Astrocyte (in vitro differentiated cells and primary cell): Measurements from ENCODE around the gene GMEB2. TPM values are rescaled to one million over a fixed set of nuclear protein-coding genes. Genes with fewer than 3 reads are reported as not detected.
"Not testable (repeated sequence)": the region's sequence is repeated elsewhere in the genome, so short reads cannot be mapped to it uniquely, and the experiment has no call there.

Experiments
- DNase-seq: peaks from one replicate; pipeline ENCODE4 v3.0.0-alpha.2; 2010; ENCODE audit warnings: low read depth
- FAIRE-seq: peaks from 2 replicates; lab custom pipeline; 2011; peaks lifted over from hg19 to GRCh38; lab: Jason Lieb, UNC
- H2AFZ ChIP-seq: 2 replicates; pipeline ENCODE4 v1.6.0; 2012; ENCODE audit warnings: low read depth, low read length, inconsistent platforms
- H3K27ac ChIP-seq: 2 replicates; pipeline ENCODE4 v1.5.1; 2011; ENCODE audit warnings: low read depth, low read length, inconsistent platforms
- H3K27me3 ChIP-seq: 2 replicates; pipeline ENCODE4 v1.6.0; 2011; ENCODE audit warnings: low read length, inconsistent platforms; ENCODE audit not compliant: insufficient read depth
- H3K36me3 ChIP-seq: 2 replicates; pipeline ENCODE4 v1.5.1; 2011; ENCODE audit warnings: low read length, inconsistent platforms; ENCODE audit not compliant: insufficient read depth
- H3K4me1 ChIP-seq: 2 replicates; pipeline ENCODE4 v1.5.1; 2011; ENCODE audit warnings: low read length, inconsistent platforms; ENCODE audit not compliant: insufficient read depth
- H3K4me2 ChIP-seq: 2 replicates; pipeline ENCODE4 v1.6.0; 2012; ENCODE audit warnings: low read length, inconsistent platforms
- H3K4me3 ChIP-seq: 2 replicates; pipeline ENCODE4 v1.5.1; 2011; ENCODE audit warnings: low read depth, mild to moderate bottlenecking, low read length, inconsistent platforms; ENCODE audit not compliant: insufficient read depth
- H3K79me2 ChIP-seq: 2 replicates; pipeline ENCODE4 v1.6.0; 2012; ENCODE audit warnings: mild to moderate bottlenecking, low read length, inconsistent platforms; ENCODE audit not compliant: insufficient read depth
- H3K9ac ChIP-seq: 2 replicates; pipeline ENCODE4 v1.6.0; 2012; ENCODE audit warnings: mild to moderate bottlenecking, low read length, inconsistent platforms
- H3K9me3 ChIP-seq: 2 replicates; pipeline ENCODE4 v1.5.1; 2012; ENCODE audit warnings: low read depth, mild to moderate bottlenecking, low read length, inconsistent platforms; ENCODE audit not compliant: insufficient read depth
- H4K20me1 ChIP-seq: 2 replicates; pipeline ENCODE4 v1.6.0; 2012; ENCODE audit warnings: low read length, inconsistent platforms; ENCODE audit not compliant: insufficient read depth
- H3K27ac Mint-ChIP-seq: one replicate; pipeline ENCODE4 v1.8.0; 2021; ENCODE audit warnings: mild to moderate bottlenecking, mixed read lengths; ENCODE audit not compliant: unreplicated experiment
- H3K27me3 Mint-ChIP-seq: one replicate; pipeline ENCODE4 v1.8.0; 2021; ENCODE audit warnings: low read depth, mixed read lengths; ENCODE audit not compliant: unreplicated experiment
- H3K36me3 Mint-ChIP-seq: one replicate; pipeline ENCODE4 v1.8.0; 2021; ENCODE audit warnings: low read depth, mixed read lengths; ENCODE audit not compliant: unreplicated experiment
- H3K4me1 Mint-ChIP-seq: one replicate; pipeline ENCODE4 v1.8.0; 2021; ENCODE audit warnings: low read depth, mixed read lengths; ENCODE audit not compliant: unreplicated experiment
- H3K4me3 Mint-ChIP-seq: one replicate; pipeline ENCODE4 v1.8.0; 2021; ENCODE audit warnings: mild to moderate bottlenecking, moderate library complexity, mixed read lengths; ENCODE audit not compliant: unreplicated experiment
- H3K9me3 Mint-ChIP-seq: one replicate; pipeline ENCODE4 v1.8.0; 2021; ENCODE audit warnings: mild to moderate bottlenecking, mixed read lengths; ENCODE audit not compliant: unreplicated experiment
- EZH2 ChIP-seq: IDR thresholded peaks from 2 replicates; pipeline ENCODE4 v1.6.1; 2012; ENCODE audit warnings: mild to moderate bottlenecking, low read length, inconsistent platforms; ENCODE audit not compliant: insufficient read depth
- total RNA-seq: library from RNA; stranded (reverse); gene quantifications from 2 replicates; pipeline ENCODE4 v1.2.1, GENCODE V29; 2021
- TF ChIP-seq, protein P1 (sequence below): IDR thresholded peaks from 2 replicates; pipeline ENCODE4 v1.5.1; 2011; ENCODE audit warnings: low read depth, mild to moderate bottlenecking, inconsistent platforms, low read length, moderate library complexity; ENCODE audit not compliant: insufficient read depth

The GMEB2 gene
- total RNA-seq, 1 donor from 2014 or later: 11.7 TPM

DNA sequence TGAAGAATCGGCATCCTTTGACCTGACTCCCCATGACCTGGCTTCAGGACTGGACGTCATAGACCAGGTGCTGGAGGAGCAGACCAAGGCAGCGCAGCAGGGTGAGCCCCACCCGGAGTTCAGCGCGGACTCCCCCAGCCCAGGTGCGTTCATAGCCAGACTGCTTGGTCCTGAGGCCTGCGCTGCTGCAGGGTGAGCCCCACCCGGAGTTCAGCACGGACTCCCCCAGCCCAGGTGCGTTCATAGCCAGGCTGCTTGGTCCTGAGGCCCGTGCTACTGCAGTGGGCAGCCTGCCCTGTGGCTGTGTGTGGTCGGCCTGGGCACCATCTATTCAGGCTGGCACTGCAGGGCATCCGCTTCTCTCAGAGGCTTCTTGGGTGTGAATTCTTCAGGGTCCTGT is 47.0 kb upstream of the GMEB2 start:
- DNase-seq: no peak
- H4K20me1 ChIP-seq: no peaks in the 10 kb centered on the region

GRCh38 chr20:63672666-63673065 is 45.8 kb upstream of the GMEB2 start:
- FAIRE-seq (no peak), DNase-seq (no peak)
- Mint-ChIP-seq H3K4me1 (no peaks in the 10 kb centered on the region), H3K27ac (no peak overlapping the region), H3K27me3 (no peaks in the 10 kb centered on the region), H3K9me3 (no peaks in the 10 kb centered on the region), H3K4me3 (peak overlapping the region; percentile 40), H3K36me3 (peaks cover 18% of the 10 kb centered on the region)
- Histone ChIP-seq H3K4me1 (no peaks in the 10 kb centered on the region), H3K9ac (no peak overlapping the region), H2AFZ (no peak overlapping the region), H3K36me3 (peaks cover 13% of the 10 kb centered on the region), H3K4me3 (no peak overlapping the region), H3K9me3 (no peaks in the 10 kb centered on the region), H4K20me1 (no peaks in the 10 kb centered on the region), H3K27ac (no peak overlapping the region), H3K4me2 (no peak overlapping the region), H3K27me3 (no peaks in the 10 kb centered on the region), H3K79me2 (no peaks in the 10 kb centered on the region)
- no peak for TF ChIP-seq EZH2
- TF ChIP-seq, protein P1, sequence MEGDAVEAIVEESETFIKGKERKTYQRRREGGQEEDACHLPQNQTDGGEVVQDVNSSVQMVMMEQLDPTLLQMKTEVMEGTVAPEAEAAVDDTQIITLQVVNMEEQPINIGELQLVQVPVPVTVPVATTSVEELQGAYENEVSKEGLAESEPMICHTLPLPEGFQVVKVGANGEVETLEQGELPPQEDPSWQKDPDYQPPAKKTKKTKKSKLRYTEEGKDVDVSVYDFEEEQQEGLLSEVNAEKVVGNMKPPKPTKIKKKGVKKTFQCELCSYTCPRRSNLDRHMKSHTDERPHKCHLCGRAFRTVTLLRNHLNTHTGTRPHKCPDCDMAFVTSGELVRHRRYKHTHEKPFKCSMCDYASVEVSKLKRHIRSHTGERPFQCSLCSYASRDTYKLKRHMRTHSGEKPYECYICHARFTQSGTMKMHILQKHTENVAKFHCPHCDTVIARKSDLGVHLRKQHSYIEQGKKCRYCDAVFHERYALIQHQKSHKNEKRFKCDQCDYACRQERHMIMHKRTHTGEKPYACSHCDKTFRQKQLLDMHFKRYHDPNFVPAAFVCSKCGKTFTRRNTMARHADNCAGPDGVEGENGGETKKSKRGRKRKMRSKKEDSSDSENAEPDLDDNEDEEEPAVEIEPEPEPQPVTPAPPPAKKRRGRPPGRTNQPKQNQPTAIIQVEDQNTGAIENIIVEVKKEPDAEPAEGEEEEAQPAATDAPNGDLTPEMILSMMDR: no peak

More for the DNA sequence above, 47.0 kb upstream of the GMEB2 start:
- H3K9me3 Mint-ChIP-seq: no peaks in the 10 kb centered on the region
- no peak for FAIRE-seq
- Histone ChIP-seq H3K4me2 (no peak overlapping the region), H3K9ac (no peak overlapping the region), H2AFZ (no peak overlapping the region), H3K9me3 (no peaks in the 10 kb centered on the region), H3K4me1 (no peaks in the 10 kb centered on the region), H3K4me3 (no peak overlapping the region), H3K27ac (no peak overlapping the region), H3K79me2 (no peaks in the 10 kb centered on the region), H3K27me3 (no peaks in the 10 kb centered on the region), H3K36me3 (peaks cover 9% of the 10 kb centered on the region)
- no peak overlapping the region for H3K4me3 Mint-ChIP-seq
- no peaks in the 10 kb centered on the region for H3K27me3 Mint-ChIP-seq
- peaks cover 15% of the 10 kb centered on the region for H3K36me3 Mint-ChIP-seq
- no peaks in the 10 kb centered on the region for H3K4me1 Mint-ChIP-seq
- no peak overlapping the region for H3K27ac Mint-ChIP-seq
- no peak for TF ChIP-seq EZH2
- TF ChIP-seq, protein P1: no peak

GRCh38 chr20:63671695-63672094 is 44.8 kb upstream of the GMEB2 start:
- not testable (repeated sequence) for H3K4me1 Mint-ChIP-seq, H3K4me3 Mint-ChIP-seq, H3K4me1 ChIP-seq

More at GRCh38 chr20:63671695-63672094, 44.8 kb upstream of the GMEB2 start:
- DNase-seq, H3K9ac ChIP-seq, H3K4me2 ChIP-seq, H4K20me1 ChIP-seq, H3K27ac Mint-ChIP-seq, H3K4me3 ChIP-seq, H3K27me3 ChIP-seq, H3K27me3 Mint-ChIP-seq, FAIRE-seq, H2AFZ ChIP-seq, H3K27ac ChIP-seq, H3K9me3 Mint-ChIP-seq, H3K9me3 ChIP-seq, H3K79me2 ChIP-seq: not testable (repeated sequence)
- H3K36me3 Mint-ChIP-seq: peaks cover 21% of the 10 kb centered on the region
- H3K36me3 ChIP-seq: peaks cover 16% of the 10 kb centered on the region
